ENCODE measurements around the gene TMEM18.
"Not testable (repeated sequence)": the region's sequence is repeated elsewhere in the genome, so short reads cannot be mapped to it uniquely, and the experiment has no call there.

TMEM18 gene

DNA sequence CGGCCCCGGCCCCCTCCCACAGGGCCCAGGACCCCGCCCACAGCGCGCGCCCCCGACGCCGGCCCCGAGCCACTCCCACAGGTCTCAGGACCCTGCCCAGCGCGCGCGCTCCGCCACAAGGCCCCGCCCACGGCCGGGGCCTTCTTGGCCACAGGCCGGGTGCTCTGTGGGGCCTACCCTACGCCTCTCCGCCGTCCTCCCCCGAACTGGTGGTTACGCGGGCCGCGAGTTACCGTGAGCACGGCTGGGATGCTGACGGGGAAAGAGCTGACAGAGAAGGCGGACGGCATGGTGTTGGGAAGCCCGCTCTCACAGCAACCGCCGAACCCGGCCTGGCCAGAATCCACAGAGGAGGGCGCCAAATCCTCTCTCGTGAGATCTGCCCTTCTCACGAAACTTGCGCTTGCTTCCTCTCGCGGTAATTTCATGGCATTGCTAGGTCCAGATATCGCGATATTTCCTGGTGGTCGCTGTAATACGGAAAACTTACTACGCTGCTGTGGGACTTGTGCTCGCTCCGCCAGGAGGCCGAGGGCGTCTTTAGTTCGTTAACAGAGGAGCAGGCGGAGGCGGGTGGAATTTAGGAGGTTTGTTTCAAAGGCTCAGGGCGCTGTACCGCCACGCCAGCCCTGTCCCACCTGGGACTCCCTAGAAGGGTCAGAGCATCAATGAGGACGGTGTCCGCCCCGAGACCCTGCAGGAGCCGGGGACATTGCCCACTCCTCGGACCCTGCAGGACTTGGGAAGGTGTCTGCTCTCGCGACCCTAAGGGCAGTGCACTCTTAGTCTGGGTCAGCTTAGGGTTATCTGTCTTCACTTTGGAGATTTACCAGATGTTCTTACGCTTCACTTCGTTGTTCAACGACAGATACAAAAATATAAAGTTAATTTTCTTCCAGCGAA is at the start of gene TMEM18:
TMEM18 (minus strand) TSS at position 351 of the 903 bp plus-strand sequence; CDS start at position 290, 61 bp downstream.
- DNase-seq = peak; percentile 96

DNA sequence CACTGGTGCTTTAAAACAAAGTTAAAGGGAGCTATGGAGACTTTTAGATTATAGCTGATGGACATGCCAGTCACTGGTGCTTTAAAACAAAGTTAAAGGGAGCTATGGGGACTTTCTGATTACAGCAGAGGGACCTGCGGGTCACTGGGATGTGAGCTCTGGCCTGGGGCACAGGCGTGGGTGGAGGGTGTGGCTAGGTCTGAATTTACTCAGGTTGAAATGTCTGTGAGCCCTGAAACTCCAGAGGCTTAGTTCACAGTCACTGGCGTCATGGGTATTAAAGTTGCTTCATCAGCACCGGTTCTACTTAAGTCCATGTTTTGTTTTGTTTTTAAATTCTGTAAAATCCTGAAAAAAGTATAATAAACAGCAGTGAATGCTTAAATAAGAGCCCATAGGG is 49.0 kb upstream of the TMEM18 start:
- DNase-seq = no peak

DNA sequence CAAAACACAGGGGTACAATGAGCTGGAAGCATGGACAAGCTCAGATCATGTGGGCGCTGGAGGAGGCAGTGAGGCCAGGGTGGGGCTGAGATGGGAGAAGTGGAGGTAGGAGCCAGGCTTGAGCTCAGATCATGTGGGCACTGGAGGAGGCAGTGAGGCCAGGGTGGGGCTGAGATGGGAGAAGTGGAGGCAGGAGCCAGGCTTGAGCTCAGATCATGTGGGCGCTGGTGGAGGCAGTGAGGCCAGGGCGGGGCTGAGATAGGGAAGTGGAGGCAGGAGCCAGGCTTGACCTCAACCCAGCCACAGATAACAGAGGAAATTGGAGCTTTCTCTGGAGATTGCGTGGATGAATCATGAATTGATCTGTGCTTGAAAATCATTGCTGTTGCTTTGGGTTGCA is 48.3 kb upstream of the TMEM18 start:
- DNase-seq = no peak

DNA sequence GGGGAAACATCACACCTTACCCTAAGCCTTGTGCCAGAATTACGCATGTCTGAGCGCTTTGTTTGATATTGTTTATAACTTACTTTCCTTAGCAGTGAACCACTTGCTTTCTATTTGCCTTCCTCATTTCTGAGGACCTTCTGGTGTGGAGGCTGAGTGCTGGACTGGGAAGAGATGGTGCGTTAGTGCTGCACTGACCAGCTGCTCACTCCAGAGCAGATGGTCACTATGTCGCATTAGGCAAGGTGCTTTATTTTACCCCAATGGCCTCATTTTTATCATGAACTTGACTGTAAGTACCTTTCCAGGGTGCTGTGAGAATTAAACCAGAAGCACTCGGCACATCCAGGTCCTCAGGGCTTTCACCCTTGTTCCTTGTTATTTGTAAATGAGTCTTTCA is 46.6 kb upstream of the TMEM18 start:
- no peak for DNase-seq

DNA sequence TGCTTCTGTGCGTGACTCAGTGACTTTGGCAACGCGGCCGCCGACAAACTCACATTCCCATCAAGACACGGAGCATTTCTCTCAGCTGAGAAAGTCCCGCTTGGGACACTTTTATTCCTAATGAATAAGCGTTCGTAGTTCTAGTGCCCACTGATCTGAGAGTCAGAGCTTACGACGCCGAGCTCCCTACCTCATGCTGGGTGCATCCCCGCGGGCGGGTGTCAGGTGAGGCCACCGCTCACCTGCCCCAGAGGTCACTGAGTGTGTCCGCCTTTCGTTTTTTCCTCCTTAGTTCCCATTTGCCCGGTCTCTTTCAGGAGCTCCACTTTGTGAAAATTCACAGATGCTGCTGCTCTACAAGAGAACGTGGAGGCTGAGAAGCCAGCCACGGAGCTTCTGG is 43.6 kb upstream of the TMEM18 start:
- DNase-seq = no peak

DNA sequence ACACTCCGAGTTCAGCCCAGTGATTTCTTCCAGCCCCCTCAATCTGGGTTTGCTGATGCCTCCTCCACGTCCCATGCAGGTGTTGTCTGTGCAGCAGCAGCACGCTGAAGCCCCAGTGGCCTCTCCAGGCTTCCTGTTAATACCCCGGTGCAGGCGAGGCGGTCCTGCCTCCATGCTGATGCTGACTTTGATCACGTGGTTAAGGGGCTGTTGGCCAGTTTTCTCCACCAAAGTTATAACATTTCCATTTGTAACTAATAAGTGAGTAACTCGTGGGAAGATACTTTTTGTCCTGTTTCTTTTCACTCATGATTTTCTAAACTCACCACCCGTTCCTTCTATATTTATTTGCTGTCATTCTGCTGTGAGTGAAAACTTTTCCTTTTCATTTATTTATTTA is 42.5 kb upstream of the TMEM18 start:
- DNase-seq = no peak

DNA sequence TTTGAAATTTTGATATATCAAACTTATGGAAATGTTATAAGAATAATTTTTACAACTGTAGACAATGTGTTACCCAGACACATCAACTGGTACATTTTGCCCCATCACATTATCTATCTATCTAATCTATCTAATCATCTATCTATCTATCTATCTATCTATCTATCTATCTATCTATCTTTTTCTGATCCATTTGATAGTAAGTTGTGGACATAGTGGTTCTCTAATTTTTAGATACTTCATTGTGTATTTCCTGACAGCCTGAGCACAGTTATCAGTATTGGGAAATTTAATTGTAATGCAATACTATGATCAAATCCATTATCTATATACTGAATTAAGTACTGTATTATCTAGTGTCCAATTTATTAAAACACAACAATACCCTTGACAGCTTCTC is 42.0 kb upstream of the TMEM18 start:
- DNase-seq = no peak

DNA sequence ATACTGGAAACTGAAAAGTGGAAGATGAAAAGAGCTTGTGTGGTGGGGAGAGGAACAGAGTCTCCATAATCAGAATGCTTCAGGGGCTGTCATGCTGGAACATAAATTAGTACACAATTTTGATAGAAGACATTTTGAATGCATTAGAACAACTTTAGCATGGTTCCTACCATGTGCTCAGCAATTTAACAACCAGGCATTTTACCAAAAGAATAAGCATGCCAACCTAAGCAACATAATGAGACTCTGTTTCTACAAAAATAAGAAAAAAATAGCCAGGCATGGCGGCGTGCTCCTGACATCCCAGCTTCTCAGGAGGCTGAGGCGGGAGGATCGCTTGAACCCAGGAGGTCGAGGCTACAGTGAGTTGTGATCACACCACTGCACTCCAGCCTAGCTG is 40.5 kb upstream of the TMEM18 start:
- DNase-seq = no peak

DNA sequence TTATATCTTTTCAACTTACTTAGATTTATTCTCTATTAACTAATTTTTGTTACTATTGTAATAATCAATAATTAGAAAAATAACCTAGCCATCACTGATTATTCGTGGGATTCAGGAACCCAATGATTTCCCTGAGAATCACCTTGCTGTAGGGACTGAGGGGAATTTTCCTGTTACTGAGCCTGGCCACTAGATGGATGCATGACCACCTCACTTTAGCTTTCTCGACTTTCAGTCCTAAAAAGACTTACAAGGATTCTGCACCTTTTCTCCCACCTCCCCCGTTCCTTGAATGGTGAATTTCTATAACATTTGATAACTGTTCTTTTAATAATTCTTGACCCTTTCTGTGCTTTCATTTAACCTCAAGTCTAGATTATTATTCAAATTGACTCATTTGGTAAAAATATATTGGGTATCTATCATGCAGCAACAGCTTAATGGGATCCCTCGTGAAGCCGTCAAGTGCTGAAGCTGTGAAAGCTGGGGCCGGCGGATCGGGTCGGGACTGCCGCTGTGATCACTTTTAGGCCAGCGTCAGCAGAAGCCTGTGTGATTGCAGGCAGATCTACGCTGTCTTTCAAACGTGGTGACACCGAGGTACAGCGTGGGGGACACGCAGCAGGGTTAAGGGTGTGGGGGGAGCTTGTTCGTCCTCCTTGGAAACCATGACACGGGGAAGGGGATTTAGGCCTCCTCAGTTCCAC is 38.8 kb upstream of the TMEM18 start:
- no peak for DNase-seq

DNA sequence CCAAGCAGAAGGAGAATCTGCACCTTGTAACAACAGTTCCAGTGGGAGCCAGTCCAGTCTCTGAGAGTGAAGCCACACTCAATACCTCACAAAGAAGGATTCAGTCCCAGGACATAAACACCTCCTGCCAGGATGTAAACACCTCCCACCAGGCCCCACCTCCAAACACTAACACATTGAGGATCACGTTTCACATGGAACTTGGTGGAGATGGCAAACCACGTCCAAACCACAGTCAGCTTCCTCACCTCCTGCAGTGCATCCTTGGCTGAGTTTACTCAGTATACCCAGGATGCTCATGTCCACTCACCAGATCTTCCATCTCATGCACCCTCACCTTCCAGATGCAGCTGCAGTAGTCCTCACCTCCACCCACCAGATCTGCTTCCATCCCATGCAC is 37.8 kb upstream of the TMEM18 start:
- DNase-seq = no peak

DNA sequence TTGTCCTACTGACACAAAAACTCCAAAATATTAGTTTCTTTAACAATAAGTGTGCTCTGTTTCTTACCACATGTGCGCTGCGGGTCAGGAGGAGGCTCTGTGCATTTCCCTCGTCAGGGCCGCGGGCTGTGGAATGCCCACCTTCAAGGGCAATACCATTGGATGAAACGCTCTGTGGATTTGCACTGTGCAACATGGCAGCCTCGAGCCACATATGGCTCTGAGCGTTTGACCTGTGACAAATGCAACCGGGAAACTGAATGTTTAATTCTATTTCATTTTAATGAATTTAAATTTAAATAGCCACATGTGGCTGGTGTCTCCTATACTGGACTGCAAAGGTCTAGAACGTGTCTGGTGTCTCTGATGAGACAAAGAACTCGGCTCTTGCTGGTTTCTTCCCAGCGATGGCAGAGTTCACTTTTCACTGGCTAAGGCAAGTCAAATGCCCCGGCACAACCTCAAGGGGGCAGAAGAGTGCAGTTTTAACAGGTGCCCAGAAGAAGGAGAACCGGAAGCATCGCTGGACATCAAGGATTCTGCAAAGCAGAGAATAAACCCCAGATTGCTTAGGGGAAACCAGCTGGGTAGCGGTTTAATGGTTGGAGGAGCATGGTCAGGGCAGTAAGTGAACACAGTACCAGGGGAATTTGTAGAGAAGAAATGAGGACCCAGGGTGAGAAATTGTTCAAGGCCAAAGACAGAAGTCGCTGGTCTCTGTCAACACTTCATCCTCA is 37.0 kb upstream of the TMEM18 start:
- DNase-seq = no peak

DNA sequence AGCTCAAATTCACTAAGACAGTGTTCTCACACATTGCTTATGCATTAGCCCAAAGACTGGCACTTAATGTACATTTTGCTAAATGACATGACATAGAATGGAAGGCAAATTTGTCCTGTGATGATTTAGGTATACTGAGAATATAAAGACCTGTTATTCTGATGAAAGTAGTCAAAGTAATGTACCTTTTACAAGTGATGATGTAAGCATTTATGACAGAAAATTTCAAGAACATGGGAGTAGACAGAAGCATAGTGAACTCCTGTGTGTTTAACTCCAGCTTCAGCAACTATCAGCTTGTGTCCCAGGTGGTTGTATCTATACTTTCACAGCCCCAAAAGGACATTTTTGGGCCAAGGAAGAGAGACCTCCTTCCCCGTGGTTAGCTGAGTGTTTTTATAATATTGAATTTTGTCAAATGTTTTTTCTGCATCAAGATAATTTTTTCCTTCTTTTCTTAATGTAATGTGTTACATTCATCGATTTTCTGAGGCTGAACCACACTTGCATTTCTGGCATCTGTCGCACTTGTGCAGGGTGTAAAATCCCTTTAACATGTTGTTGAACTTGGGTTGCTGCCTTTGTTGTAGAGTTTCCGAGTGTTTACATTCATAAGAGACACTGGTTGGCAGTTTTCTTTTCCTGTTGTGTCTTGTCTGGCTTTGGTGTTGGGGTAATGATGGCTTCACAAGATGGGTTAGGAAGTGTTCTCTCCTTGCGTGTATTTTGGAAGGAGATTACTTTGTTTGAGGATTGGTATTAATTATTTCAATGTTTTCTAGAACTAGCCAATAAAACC is 33.9 kb upstream of the TMEM18 start:
- DNase-seq = no peak

DNA sequence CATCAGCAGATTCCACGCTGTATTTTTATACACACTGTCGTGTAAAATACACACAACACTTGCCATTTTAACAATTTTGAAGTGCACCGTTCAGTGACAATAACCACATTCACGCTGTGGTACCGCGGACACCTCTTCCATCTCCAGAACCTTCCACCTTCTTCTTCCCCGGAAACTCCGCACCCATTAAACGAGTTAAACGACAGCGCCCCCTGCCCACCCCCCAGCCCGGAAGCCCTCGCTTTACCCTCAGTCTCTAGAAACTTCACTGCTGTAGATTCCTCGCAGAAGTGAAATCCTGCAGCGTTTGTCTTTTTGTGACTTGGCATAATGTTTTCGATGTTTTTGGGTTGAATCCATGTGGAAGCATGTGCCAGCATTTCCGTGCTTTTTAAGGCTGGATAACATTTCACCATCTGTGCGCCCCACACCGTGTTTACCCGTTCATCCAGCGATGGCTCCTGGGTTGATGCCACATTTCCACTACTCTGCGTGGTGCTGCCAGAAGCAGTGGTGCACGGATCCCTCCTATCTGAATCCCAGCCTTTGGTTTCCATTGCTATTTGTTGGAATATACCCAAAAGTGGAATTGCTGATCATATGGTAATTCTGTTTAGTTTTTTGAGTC is 32.0 kb upstream of the TMEM18 start:
- no peak for DNase-seq

DNA sequence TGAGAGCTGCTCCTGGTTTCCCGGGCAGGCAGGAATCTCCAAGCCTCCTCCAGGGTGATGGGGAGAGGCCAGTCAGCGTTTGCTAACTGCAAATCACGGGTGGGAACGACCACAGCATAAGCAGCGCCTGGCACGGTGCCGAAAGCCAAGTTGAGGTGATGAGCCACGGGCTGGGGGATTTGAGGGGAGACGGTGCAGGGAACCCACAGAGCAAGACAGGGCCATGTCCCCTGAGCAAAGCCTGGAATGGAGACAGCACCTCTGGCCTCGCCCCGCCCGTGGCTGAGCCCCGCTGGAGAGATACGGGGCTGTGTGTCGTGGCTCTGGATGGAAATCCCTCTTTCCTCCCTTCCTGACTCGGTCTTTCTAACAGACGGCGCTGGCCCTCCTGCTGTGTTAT is 31.5 kb upstream of the TMEM18 start:
- DNase-seq = no peak

DNA sequence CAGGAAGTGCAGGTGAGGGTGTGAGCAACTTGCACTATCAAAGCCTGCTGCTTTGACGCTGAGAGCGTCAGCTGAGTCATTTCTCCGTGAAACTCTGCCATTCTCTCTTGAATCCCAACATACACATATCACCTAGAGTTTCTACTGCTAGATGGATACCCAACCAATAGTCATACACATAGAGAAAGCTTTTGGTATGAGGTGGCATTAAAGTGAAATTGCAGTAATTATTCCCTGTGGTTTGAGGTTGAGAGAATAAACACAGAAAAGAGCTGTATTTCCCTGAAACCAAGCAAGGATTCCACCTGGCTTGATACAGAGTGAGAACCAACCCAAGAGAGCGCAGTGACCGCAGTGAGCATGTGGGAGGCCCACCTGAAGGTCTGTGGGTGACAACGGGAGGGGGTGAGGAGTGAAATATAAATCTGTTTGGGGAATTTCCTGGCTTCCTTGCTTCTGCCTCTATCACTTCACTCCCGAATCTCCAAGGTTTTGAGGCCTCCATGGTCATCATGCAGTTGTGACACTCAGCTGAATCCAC is 28.8 kb upstream of the TMEM18 start:
- no peak for DNase-seq

DNA sequence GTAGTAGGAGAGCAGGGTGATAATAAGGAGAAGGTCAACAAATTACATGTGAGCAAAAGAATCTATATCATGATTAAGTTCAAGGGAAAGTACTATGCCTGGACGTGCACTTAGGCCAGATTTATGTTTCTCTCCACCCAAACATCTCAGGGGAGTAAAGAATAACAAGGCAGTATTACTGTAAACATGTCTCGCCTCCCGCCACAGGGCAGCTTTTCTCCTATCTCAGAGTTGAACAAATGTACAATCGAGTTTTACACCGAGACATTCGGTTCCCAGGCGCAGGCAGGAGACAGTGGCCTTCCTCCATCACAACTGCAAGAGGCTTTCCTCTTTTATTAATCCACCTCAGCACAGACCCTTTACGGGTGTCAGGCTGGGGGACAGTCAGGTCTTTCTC is 25.6 kb upstream of the TMEM18 start:
- not testable (repeated sequence) for DNase-seq

DNA sequence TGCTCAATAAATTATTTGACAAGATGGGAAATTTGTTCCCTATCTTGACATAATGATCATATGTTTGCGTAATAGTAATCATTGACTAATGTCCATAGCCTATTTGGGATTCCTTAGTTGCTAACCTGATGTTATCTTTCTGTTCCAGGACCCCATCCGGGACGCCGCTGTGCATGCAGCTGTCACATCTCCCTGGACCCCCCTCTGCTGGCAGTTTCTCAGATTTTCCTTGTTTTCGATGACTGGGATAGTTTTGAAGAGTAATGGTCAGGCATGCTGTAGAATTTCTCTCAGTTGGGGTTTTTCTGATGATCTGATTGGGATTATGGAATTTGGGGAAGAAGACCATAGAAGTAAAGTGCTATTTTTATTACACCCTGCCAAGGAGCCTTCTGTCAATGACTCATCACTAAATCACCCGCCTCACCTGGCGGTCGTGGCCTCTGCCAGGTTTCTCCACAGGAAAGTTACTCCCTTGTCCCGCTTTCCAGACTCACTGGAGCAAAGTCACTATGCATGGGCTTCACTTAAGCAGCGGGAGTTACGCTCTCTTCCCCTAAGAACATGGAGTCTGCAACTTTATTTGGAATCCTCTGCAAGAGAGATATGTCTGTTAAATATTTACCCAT is 19.9 kb upstream of the TMEM18 start:
- DNase-seq = no peak

DNA sequence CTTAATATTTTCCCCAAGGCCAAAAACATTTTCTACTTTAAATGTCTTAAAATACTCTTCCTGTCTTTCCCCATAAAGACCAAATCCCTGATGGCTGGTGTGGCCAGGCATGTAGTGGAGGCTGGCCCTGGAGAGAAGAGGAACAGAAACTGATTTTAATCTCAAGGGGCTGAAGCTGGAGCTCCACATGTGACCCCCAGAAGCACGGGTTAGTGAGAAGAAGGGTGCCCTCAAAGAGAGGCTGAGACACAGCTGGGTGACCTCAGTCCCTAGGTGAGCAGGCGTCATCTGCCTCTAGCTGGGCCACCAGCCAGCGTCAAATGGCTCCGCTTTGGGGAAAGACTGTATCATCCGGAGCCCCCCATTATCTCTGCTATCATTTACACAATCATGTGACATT is 19.3 kb upstream of the TMEM18 start:
- DNase-seq = no peak

DNA sequence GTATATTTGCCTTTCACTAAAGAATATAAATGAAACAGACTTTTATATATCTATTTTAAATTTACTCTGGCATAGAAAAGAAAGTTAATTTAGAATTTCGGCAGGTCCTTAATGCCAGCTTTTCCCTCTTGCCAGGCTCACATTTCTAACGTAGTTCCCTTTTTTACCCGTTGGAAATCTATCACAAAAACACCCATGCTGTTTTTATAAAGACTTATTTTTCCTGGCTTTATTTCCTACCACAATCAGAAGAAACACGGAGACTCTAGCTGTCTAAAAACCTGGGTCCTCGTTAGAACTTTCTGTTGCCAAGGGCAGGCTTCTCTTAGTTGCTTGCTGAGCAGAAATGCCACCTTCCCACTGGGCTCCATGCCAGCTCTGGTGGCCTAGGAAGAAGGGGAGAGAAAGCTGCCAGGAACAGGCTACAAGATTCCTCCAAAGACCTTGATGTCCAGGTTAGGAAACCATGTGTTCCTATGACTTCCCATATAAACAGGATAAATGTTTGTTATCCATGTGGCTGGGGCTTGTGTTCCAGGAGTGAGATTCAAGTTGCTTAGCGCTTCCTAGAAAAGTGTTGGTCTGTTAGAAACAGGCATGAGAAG is 17.8 kb upstream of the TMEM18 start:
- no peak for DNase-seq

DNA sequence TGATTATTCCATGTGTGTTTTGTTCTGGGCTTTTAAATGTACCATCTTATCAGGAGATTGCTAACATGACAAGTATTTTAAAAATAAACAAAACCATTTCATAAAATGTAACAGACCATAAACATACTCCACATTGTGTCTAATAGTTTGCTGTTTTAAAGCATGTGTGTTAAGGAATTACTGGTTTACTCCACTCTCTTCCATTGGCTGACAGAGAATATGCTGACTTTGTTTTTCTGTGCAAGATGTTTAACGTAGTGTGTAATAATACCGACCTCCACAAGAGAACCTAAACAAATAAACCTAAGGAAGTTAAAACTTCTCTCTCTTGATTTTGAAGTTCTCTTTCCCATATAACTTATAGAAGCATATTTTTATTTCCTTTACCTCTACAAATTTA is 17.0 kb upstream of the TMEM18 start:
- DNase-seq = no peak

DNA sequence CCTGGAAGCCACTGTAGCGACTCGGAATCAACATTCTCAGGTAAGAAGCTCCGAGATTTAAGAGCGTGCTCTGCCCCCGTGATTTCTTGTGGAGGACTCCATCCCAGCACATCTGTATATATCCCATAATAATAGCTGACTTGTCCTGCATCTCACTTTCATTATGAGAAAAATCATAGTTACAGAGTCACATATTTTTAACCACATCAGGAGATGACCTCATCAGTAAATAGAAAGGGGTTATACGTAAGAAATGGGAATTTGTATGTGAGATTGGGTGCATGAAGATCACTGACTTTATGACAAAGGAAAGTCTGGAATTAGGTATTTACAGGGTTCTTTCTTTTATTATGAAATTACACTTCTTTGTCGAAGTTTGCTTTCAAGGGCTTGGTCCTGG is 16.4 kb upstream of the TMEM18 start:
- DNase-seq = no peak
